HepG2 (cell line): ENCODE results near the gene TRPV2. TPM values are rescaled to one million over a fixed set of nuclear protein-coding genes. Genes with fewer than 3 reads are reported as not detected.

Experiments used
- ATAC-seq: fragments of 200-7000 bp; cut with Tn5 transposase; 3 replicates; pipeline ENCODE4 v1.9.1; 2020; ENCODE audit warnings: mild to moderate bottlenecking, moderate library complexity
- BruUV-seq: library from RNA; stranded (reverse); fragments of 400-500 nt; replicated peaks from 2 replicates; lab custom pipeline; 2021; lab: Mats Ljungman, UMichigan
- CTCF ChIA-PET: fragments of 300-600 bp; formaldehyde crosslinking; extraction: SDS; loops from one replicate; lab custom pipeline; 2021; ENCODE audit warnings: low total read pairs, inconsistent platforms, low intra/inter-chr PET ratio; lab: Yijun Ruan, JAX
- POLR2A ChIA-PET: fragments of 350-600 bp; sonication (Branson Sonifier 250); formaldehyde crosslinking; loops from one replicate; lab custom pipeline; 2020; ENCODE audit warnings: antibody characterized with exemption, inconsistent platforms; lab: Yijun Ruan, JAX
- DNase-seq: peaks from one replicate; pipeline ENCODE4 v3.0.0-alpha.2; 2015; ENCODE audit warnings: low spot score
- FAIRE-seq: peaks from 3 replicates; lab custom pipeline; 2011; peaks lifted over from hg19 to GRCh38; lab: Jason Lieb, UNC
- H2AFZ ChIP-seq: one replicate; pipeline ENCODE4 v1.6.1; 2011; ENCODE audit warnings: low read length, inconsistent platforms
- H3K27ac ChIP-seq: fragments of 300-600 bp; 3 replicates; pipeline ENCODE4 v1.8.0; 2011; ENCODE audit warnings: mixed run types, mild to moderate bottlenecking, mixed read lengths, low read length, inconsistent platforms; ENCODE audit not compliant: insufficient read depth; ENCODE audit errors: extremely low read length
- H3K27me3 ChIP-seq, 2 experiments: fragments of 200-600 bp in 1 of 2; 2 replicates in 1 of 2; 3 replicates in 1 of 2; pipeline versions ENCODE4 v1.6.0 to v1.8.0; 2011; ENCODE audit warnings: low read length in 2 of 2, mild to moderate bottlenecking in 2 of 2, moderate library complexity in 2 of 2, inconsistent platforms in 1 of 2; ENCODE audit not compliant: insufficient read depth in 2 of 2, control insufficient read depth in 1 of 2
- H3K36me3 ChIP-seq, 2 experiments: fragments of 200-600 bp in 1 of 2; replicated peaks in 1 of 2; 2 replicates in 1 of 2; 3 replicates in 1 of 2; pipeline versions ENCODE4 v1.5.1 to v1.8.0; 2011; ENCODE audit warnings: low read length in 2 of 2, inconsistent platforms in 1 of 2; ENCODE audit not compliant: insufficient read depth in 2 of 2, control insufficient read depth in 1 of 2
- H3K4me1 ChIP-seq: 2 replicates; pipeline ENCODE4 v1.5.1; 2012; ENCODE audit warnings: low read length, inconsistent platforms; ENCODE audit not compliant: insufficient read depth
- H3K4me2 ChIP-seq: 2 replicates; pipeline ENCODE4 v1.6.0; 2011; ENCODE audit warnings: low read depth, low read length, inconsistent platforms
- H3K4me3 ChIP-seq, 3 experiments: fragments of 200-600 bp in 1 of 3; sonication (generic), shearing (Covaris generic) in 1 of 3; replicated peaks in 1 of 3; 2 replicates each; pipeline ENCODE4 v1.5.1; 2011 to 2016; ENCODE audit warnings: low read length in 3 of 3, inconsistent platforms in 2 of 3, low read depth in 2 of 3, mild to moderate bottlenecking in 2 of 3, control low read depth in 1 of 3, mixed read lengths in 1 of 3; ENCODE audit not compliant: insufficient read depth in 1 of 3
- H3K79me2 ChIP-seq: one replicate; pipeline ENCODE4 v1.6.1; 2011; ENCODE audit warnings: low read length, inconsistent platforms; ENCODE audit not compliant: insufficient read depth
- H3K9ac ChIP-seq: 2 replicates; pipeline ENCODE4 v1.6.0; 2011; ENCODE audit warnings: mild to moderate bottlenecking, low read depth, low read length, inconsistent platforms; ENCODE audit not compliant: insufficient read depth
- H3K9me3 ChIP-seq: 2 replicates; pipeline ENCODE4 v1.5.1; 2012; ENCODE audit warnings: mild to moderate bottlenecking, low read length
- H4K20me1 ChIP-seq: 2 replicates; pipeline ENCODE4 v1.6.0; 2011; ENCODE audit warnings: inconsistent platforms, mild to moderate bottlenecking, low read length, moderate library complexity; ENCODE audit not compliant: insufficient read depth
- BRD4 ChIP-seq: sonication (generic); formaldehyde crosslinking; IDR thresholded peaks from 2 replicates; pipeline ENCODE4 v1.4.0; 2020; ENCODE audit warnings: missing genetic modification reagents
- CHD2 ChIP-seq: IDR thresholded peaks from 2 replicates; pipeline ENCODE4 v1.6.1; 2011; ENCODE audit warnings: low read depth, low read length, improper control_type of control experiment
- FOXK1 ChIP-seq: sonication (generic); formaldehyde crosslinking; IDR thresholded peaks from 2 replicates; pipeline ENCODE4 v1.4.0; 2020; ENCODE audit warnings: low read depth, missing genetic modification reagents, borderline replicate concordance
- HNF4A ChIP-seq: sonication (generic); formaldehyde crosslinking; IDR thresholded peaks from 2 replicates; pipeline ENCODE4 v1.4.0; 2020; ENCODE audit warnings: missing genetic modification reagents
- MAFF ChIP-seq: IDR thresholded peaks from 2 replicates; pipeline ENCODE4 v1.6.1; 2011; ENCODE audit warnings: low read depth, low read length, improper control_type of control experiment
- TCF12 ChIP-seq, 2 experiments: fragments of 450-650 bp in 1 of 2; sonication (generic) in 1 of 2; formaldehyde crosslinking in 1 of 2; IDR thresholded peaks; 2 replicates each; pipeline versions ENCODE4 v1.6.1 to v1.8.0; 2017 to 2022; ENCODE audit warnings: antibody characterized with exemption in 1 of 2, mild to moderate bottlenecking in 1 of 2, missing genetic modification reagents in 1 of 2, moderate library complexity in 1 of 2
- ZNF205 ChIP-seq: IDR thresholded peaks from 2 replicates; pipeline ENCODE4 v1.6.1; 2018; ENCODE audit warnings: missing biosample characterization, missing genetic modification reagents
- ZNF644 ChIP-seq: IDR thresholded peaks from 2 replicates; pipeline ENCODE4 v1.6.1; 2016; ENCODE audit warnings: low read depth
- WGBS: methylation state at CpG from one replicate; pipeline ENCODE4 v1.1.6; 2017; ENCODE audit warnings: low lambda C conversion rate; 5-methylcytosine and 5-hydroxymethylcytosine counted together
- in situ Hi-C: cut with HindIII; loops from 2 replicates; pipeline ENCODE4 v1.10.0; 2017; ENCODE audit warnings: low pct_unique_long_range_greater_than_20kb; ENCODE audit not compliant: extremely low pct_ligation_motif_present
- intact Hi-C: fragments of 100-400 bp; cut with micrococcal nuclease; formaldehyde crosslinking; loops from one replicate; pipeline ENCODE4 v1.10.0; 2022; ENCODE audit not compliant: unreplicated experiment
- polyA plus RNA-seq, 8 experiments: library from polyadenylated mRNA; depleted of rRNA in 3 of 8; stranded (reverse) in 7 of 8; unstranded in 1 of 8; fragments of >200 nt; fragmentation: Illumina TruSeq in 4 of 8; extraction: Trizol in 4 of 8; gene quantifications; 2 replicates each; pipeline versions ENCODE4 v1.2.1 to v1.2.3, GENCODE V29; 2011 to 2016; ENCODE audit warnings: low read depth in 4 of 8, missing spikeins in 1 of 8, mixed read lengths in 1 of 8; ENCODE audit not compliant: insufficient read depth in 1 of 8
- total RNA-seq, 5 experiments: library from RNA; depleted of rRNA; stranded (reverse); fragments of >200 nt; fragmentation: Illumina TruSeq; extraction: Trizol; gene quantifications; 2 replicates each; pipeline ENCODE4 v1.2.3, GENCODE V29; 2016; ENCODE audit warnings: low read depth in 1 of 5
- TF ChIP-seq, protein P1 (sequence below): sonication (generic); formaldehyde crosslinking; IDR thresholded peaks from one replicate; pipeline ENCODE4 v1.5.1; 2020; ENCODE audit warnings: mild to moderate bottlenecking, missing genetic modification reagents; ENCODE audit errors: not compliant biosample characterization
- TF ChIP-seq, protein P2 (sequence below): sonication (generic); formaldehyde crosslinking; IDR thresholded peaks from 2 replicates; pipeline ENCODE4 v1.4.0; 2020; ENCODE audit warnings: mild to moderate bottlenecking, missing genetic modification reagents
- TF ChIP-seq, protein P3 (sequence below): sonication (generic); formaldehyde crosslinking; IDR thresholded peaks from 2 replicates; pipeline ENCODE4 v1.5.0; 2020; ENCODE audit warnings: mild to moderate bottlenecking, missing genetic modification reagents, borderline replicate concordance

TRPV2 gene
- total and polyA plus RNA-seq, 2 of the 13 experiments (the other 11 are each of a cell fraction or from before 2014, with no cell fraction given): 13.6 to 21.3 TPM

DNA sequence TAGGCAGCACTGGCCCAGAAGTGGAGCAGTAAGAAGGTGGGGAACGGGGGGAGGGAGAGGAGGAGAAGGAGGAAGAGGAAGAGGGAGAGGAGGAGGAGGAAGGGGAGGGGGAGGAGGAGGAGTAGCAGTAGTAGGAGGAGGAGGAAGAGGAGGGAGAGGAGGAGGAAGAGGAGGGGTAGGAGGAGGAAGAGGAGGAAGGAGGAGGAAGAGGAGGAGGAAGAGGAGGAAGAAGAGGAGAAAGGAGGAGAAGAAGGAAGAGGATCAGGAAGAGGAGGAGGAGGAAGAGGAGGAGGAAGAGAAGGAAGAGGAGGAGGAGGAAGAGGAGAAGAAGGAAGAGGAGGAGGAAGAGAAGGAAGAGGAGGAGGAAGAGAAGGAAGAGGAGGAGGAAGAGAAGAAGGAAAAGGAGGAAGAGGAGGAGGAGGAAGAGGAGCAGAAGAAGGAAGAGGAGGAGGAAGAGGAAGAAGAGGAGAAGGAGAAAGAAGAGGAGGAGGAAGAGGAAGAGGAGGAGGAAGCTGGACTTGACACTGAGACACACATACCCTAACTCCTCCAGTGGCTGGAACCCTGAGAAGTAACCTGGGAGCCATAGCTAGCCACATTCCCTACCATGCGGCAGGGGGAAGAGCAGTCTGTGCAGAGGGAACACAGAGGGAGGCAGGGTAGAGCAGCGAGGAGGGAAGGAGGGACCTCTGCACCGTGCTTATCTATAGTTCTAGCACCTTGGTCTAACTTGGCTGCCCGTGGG, 40.8 kb downstream of the TRPV2 start:
- H3K79me2 ChIP-seq: no peaks in the 10 kb centered on the region
- ChIA-PET CTCF (no interaction called here), POLR2A (no interaction called here)
- H3K36me3 ChIP-seq: no peaks in the 10 kb centered on the region
- peaks cover 25% of the 10 kb centered on the region for H3K4me1 ChIP-seq
- H2AFZ ChIP-seq: no peak overlapping the region
- no peaks in the 10 kb centered on the region for H3K27me3 ChIP-seq
- H4K20me1 ChIP-seq: no peaks in the 10 kb centered on the region; the same call in 1 of the 2 replicates
- no peaks in the 10 kb centered on the region for H3K9me3 ChIP-seq
- WGBS: 85% methylated on average over 5 of the region's 5 CpGs
- no peak overlapping the region for H3K9ac ChIP-seq
- no peak for FAIRE-seq
- in situ Hi-C loops (no loop called here), intact Hi-C loops (loop anchor here (5.0 kb wide), 1 partner anchor 36 kb away; the partner anchor contains the start of gene LRRC75A)
- no peak overlapping the region for H3K27ac ChIP-seq
- no peak for DNase-seq
- no TSS peak for BruUV-seq
- no peak overlapping the region for H3K4me2 ChIP-seq
- no peak for ATAC-seq
- H3K4me3 ChIP-seq: no peak overlapping the region
- TF ChIP-seq HNF4A (CRISPR knock-in tag): no peak
- TF ChIP-seq, protein P1, sequence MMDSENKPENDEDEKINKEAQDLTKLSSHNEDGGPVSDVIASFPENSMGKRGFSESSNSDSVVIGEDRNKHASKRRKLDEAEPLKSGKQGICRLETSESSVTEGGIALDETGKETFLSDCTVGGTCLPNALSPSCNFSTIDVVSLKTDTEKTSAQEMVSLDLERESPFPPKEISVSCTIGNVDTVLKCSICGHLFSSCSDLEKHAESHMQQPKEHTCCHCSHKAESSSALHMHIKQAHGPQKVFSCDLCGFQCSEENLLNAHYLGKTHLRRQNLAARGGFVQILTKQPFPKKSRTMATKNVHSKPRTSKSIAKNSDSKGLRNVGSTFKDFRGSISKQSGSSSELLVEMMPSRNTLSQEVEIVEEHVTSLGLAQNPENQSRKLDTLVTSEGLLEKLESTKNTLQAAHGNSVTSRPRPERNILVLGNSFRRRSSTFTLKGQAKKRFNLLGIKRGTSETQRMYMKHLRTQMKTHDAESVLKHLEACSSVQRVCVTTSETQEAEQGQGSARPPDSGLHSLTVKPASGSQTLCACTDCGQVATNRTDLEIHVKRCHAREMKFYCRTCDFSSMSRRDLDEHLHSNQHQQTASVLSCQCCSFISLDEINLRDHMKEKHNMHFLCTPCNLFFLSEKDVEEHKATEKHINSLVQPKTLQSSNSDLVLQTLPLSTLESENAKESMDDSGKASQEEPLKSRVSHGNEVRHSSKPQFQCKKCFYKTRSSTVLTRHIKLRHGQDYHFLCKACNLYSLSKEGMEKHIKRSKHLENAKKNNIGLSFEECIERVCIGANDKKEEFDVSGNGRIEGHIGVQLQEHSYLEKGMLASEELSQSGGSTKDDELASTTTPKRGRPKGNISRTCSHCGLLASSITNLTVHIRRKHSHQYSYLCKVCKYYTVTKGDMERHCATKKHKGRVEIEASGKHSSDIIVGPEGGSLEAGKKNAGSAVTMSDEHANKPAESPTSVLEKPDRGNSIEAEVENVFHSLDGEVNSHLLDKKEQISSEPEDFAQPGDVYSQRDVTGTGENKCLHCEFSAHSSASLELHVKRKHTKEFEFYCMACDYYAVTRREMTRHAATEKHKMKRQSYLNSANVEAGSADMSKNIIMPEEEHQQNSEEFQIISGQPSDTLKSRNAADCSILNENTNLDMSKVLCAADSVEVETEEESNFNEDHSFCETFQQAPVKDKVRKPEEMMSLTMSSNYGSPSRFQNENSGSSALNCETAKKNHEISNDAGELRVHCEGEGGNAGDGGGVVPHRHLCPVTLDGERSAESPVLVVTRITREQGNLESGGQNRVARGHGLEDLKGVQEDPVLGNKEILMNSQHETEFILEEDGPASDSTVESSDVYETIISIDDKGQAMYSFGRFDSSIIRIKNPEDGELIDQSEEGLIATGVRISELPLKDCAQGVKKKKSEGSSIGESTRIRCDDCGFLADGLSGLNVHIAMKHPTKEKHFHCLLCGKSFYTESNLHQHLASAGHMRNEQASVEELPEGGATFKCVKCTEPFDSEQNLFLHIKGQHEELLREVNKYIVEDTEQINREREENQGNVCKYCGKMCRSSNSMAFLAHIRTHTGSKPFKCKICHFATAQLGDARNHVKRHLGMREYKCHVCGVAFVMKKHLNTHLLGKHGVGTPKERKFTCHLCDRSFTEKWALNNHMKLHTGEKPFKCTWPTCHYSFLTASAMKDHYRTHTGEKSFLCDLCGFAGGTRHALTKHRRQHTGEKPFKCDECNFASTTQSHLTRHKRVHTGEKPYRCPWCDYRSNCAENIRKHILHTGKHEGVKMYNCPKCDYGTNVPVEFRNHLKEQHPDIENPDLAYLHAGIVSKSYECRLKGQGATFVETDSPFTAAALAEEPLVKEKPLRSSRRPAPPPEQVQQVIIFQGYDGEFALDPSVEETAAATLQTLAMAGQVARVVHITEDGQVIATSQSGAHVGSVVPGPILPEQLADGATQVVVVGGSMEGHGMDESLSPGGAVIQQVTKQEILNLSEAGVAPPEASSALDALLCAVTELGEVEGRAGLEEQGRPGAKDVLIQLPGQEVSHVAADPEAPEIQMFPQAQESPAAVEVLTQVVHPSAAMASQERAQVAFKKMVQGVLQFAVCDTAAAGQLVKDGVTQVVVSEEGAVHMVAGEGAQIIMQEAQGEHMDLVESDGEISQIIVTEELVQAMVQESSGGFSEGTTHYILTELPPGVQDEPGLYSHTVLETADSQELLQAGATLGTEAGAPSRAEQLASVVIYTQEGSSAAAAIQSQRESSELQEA (CRISPR knock-in tag): no peak
- TF ChIP-seq, protein P2, sequence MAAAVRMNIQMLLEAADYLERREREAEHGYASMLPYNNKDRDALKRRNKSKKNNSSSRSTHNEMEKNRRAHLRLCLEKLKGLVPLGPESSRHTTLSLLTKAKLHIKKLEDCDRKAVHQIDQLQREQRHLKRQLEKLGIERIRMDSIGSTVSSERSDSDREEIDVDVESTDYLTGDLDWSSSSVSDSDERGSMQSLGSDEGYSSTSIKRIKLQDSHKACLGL (CRISPR knock-in tag): no peak
- no peak for TF ChIP-seq BRD4
- TF ChIP-seq CHD2: no peak
- TF ChIP-seq ZNF205 (CRISPR knock-in tag): no peak
- TF ChIP-seq, protein P3, sequence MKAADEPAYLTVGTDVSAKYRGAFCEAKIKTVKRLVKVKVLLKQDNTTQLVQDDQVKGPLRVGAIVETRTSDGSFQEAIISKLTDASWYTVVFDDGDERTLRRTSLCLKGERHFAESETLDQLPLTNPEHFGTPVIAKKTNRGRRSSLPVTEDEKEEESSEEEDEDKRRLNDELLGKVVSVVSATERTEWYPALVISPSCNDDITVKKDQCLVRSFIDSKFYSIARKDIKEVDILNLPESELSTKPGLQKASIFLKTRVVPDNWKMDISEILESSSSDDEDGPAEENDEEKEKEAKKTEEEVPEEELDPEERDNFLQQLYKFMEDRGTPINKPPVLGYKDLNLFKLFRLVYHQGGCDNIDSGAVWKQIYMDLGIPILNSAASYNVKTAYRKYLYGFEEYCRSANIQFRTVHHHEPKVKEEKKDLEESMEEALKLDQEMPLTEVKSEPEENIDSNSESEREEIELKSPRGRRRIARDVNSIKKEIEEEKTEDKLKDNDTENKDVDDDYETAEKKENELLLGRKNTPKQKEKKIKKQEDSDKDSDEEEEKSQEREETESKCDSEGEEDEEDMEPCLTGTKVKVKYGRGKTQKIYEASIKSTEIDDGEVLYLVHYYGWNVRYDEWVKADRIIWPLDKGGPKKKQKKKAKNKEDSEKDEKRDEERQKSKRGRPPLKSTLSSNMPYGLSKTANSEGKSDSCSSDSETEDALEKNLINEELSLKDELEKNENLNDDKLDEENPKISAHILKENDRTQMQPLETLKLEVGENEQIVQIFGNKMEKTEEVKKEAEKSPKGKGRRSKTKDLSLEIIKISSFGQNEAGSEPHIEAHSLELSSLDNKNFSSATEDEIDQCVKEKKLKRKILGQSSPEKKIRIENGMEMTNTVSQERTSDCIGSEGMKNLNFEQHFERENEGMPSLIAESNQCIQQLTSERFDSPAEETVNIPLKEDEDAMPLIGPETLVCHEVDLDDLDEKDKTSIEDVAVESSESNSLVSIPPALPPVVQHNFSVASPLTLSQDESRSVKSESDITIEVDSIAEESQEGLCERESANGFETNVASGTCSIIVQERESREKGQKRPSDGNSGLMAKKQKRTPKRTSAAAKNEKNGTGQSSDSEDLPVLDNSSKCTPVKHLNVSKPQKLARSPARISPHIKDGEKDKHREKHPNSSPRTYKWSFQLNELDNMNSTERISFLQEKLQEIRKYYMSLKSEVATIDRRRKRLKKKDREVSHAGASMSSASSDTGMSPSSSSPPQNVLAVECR (CRISPR knock-in tag): no peak
- no peak for TF ChIP-seq TCF12 (IDR thresholded peaks at IDR 0.05)
- no peak for TF ChIP-seq TCF12 (CRISPR knock-in tag; IDR thresholded peaks at IDR 0.05)
- no peak for TF ChIP-seq FOXK1 (CRISPR knock-in tag)
- no peak for TF ChIP-seq ZNF644 (CRISPR knock-in tag)
- no peak for TF ChIP-seq MAFF
